Measurements from ENCODE around the gene EEF1A2. TPM values are rescaled to one million over a fixed set of nuclear protein-coding genes. Genes with fewer than 3 reads are reported as not detected.

EEF1A2 gene
- total and polyA plus RNA-seq, 2 of the 4 experiments (the other 2 are of a cell fraction), result 1.3 to 4.6 TPM

GRCh38 chr20:63499338-63499969 is 571 bp upstream of the EEF1A2 start:
- Histone ChIP-seq H3K9ac (ENCODE audit: low read depth, low read length) (no peak overlapping the region), H2AFZ (replicated peaks; ENCODE audit: low read length, poor library complexity) (peak overlapping the region; percentile 84), H3K4ac (ENCODE audit: low read depth, low read length) (no peak overlapping the region), H3K4me1 (ENCODE audit: control insufficient read depth, insufficient read depth, low read length) (0 out of 2 replicates have a peak, but pooled peaks cover 3% of the 10 kb centered on the region), H3K23ac (ENCODE audit: low read depth, low read length) (no peak overlapping the region), H3K14ac (replicated peaks; ENCODE audit: low read depth, low read length) (no peak overlapping the region), H3K4me2 (ENCODE audit: low read depth, low read length) (peak overlapping the region; percentile 67), H2BK15ac (ENCODE audit: low read depth, low read length) (no peak overlapping the region), H3K27me3 (ENCODE audit: control insufficient read depth, insufficient read depth, low read length) (peaks cover 35% of the 10 kb centered on the region), H3K79me1 (ENCODE audit: low read depth in 1 of 2, low read length in 2 of 2) (no peaks in the 10 kb centered on the region), H2AK5ac (ENCODE audit: low read depth, low read length) (no peak overlapping the region), H3K56ac (ENCODE audit: extremely low read depth, insufficient read depth, low read length) (no peak overlapping the region), H2BK5ac (ENCODE audit: low read depth, low read length, poor library complexity, severe bottlenecking) (no peak overlapping the region), H3K36me3 (ENCODE audit: control insufficient read depth, insufficient read depth, low read length) (no peaks in the 10 kb centered on the region), H3K9me1 (ENCODE audit: insufficient read depth, low read length) (no peaks in the 10 kb centered on the region), H3K9me3 (ENCODE audit: control insufficient read depth, insufficient read depth, low read length) (peaks cover 6% of the 10 kb centered on the region), H3K27ac (ENCODE audit: insufficient read depth, low read length) (no peak overlapping the region), H4K91ac (ENCODE audit: insufficient read depth, low read depth, low read length) (no peak overlapping the region), H2AK9ac (replicated peaks; ENCODE audit: low read depth, low read length, poor library complexity) (no peak overlapping the region), H4K5ac (ENCODE audit: low read depth, low read length) (no peak overlapping the region), H3K4me3 (ENCODE audit: insufficient read depth, low read depth, low read length) (peak overlapping the region; percentile 26; the same call in 1 of the 2 replicates), H4K20me1 (ENCODE audit: insufficient read depth, low read length) (peaks cover 4% of the 10 kb centered on the region), H2BK20ac (ENCODE audit: low read depth, low read length) (no peak overlapping the region), H2BK120ac (ENCODE audit: low read depth, low read length) (no peak overlapping the region), H3K18ac (ENCODE audit: low read depth, low read length) (no peak overlapping the region), H4K8ac (ENCODE audit: low read depth in 2 of 2, low read length in 2 of 2) (no peak overlapping the region)
- DNase-seq (no peak), ATAC-seq (ENCODE audit: low read depth) (peak; percentile 6; the same call in 1 of the 2 replicates)
- dilution Hi-C loops (cut with HindIII; ENCODE audit: low sequenced_read_pairs, unreplicated experiment) (no loop called here), in situ Hi-C loops (cut with MboI; ENCODE audit: low sequenced_read_pairs) (no loop called here), intact Hi-C loops (cut with micrococcal nuclease) (no loop called here)
- ChIA-PET POLR2A (ENCODE audit: unreplicated experiment) (no interaction called here), CTCF (no interaction called here)
- BruUV-seq (replicated peaks), result no TSS peak
- 5% methylated on average over 27 of the region's 48 CpGs; no CpG with 5 or more reads in 1 of the 2 experiments for WGBS, 2 experiments (ENCODE audit: extremely low coverage in 2 of 2, insufficient read length in 1 of 2)
- no peak for TF ChIP-seq NFE2L2 (IDR thresholded peaks at IDR 0.05; ENCODE audit: low read depth, low read length)
- TF ChIP-seq FOS (IDR thresholded peaks at IDR 0.05; ENCODE audit: low read depth, low read length), result no peak
- TF ChIP-seq CTCF (conservative IDR thresholded peaks at IDR 0.05; ENCODE audit: low read depth, low read length), result no peak

All from IMR-90 (cell line).